Measurements from ENCODE around the gene PCNT.

PCNT gene

GRCh38 chr21:46390603-46391545 is 66.9 kb downstream of the PCNT start:
- H3K36me3 ChIP-seq (ENCODE audit: control insufficient read depth in 2 of 2, insufficient read depth in 2 of 2, low read length in 2 of 2): peaks cover 24 to 32% of the 10 kb centered on the region in 2 donors
- H3K27ac ChIP-seq (ENCODE audit: low read depth in 2 of 2, low read length in 2 of 2): no peak overlapping the region

GRCh38 chr21:46391773-46392172 is 67.8 kb downstream of the PCNT start:
- Histone ChIP-seq H3K27me3 (ENCODE audit: control insufficient read depth in 2 of 2, insufficient read depth in 2 of 2, low read length in 2 of 2) (no peaks in the 10 kb centered on the region), H3K27ac (ENCODE audit: low read depth in 2 of 2, low read length in 2 of 2) (no peak overlapping the region), H3K4me1 (ENCODE audit: control insufficient read depth in 2 of 2, insufficient read depth in 2 of 2, low read length in 2 of 2) (no peaks in the 10 kb centered on the region), H3K9me3 (ENCODE audit: control insufficient read depth in 2 of 2, low read length in 2 of 2) (no peaks in the 10 kb centered on the region), H3K9ac (ENCODE audit: low read depth in 1 of 2, low read length in 2 of 2) (no peak overlapping the region), H3K36me3 (ENCODE audit: control insufficient read depth in 2 of 2, insufficient read depth in 2 of 2, low read length in 2 of 2) (peaks cover 17 to 32% of the 10 kb centered on the region in 2 donors), H3K4me3 (ENCODE audit: low read length in 2 of 2) (no peak overlapping the region)

More at GRCh38 chr21:46390603-46391545, 66.9 kb downstream of the PCNT start:
- no peaks in the 10 kb centered on the region for H3K27me3 ChIP-seq (ENCODE audit: control insufficient read depth in 2 of 2, insufficient read depth in 2 of 2, low read length in 2 of 2)
- H3K9ac ChIP-seq (ENCODE audit: low read depth in 1 of 2, low read length in 2 of 2): no peak overlapping the region
- no peaks in the 10 kb centered on the region for H3K9me3 ChIP-seq (ENCODE audit: control insufficient read depth in 2 of 2, low read length in 2 of 2)
- H3K4me1 ChIP-seq (ENCODE audit: control insufficient read depth in 2 of 2, insufficient read depth in 2 of 2, low read length in 2 of 2): no peaks in the 10 kb centered on the region
- no peak overlapping the region for H3K4me3 ChIP-seq (ENCODE audit: low read length in 2 of 2)

GRCh38 chr21:46392921-46393320 is 69.0 kb downstream of the PCNT start:
- peaks cover 27 to 39% of the 10 kb centered on the region in 2 donors for H3K36me3 ChIP-seq (ENCODE audit: control insufficient read depth in 2 of 2, insufficient read depth in 2 of 2, low read length in 2 of 2)
- H3K27me3 ChIP-seq (ENCODE audit: control insufficient read depth in 2 of 2, insufficient read depth in 2 of 2, low read length in 2 of 2): no peaks in the 10 kb centered on the region
- no peaks in the 10 kb centered on the region for H3K4me1 ChIP-seq (ENCODE audit: control insufficient read depth in 2 of 2, insufficient read depth in 2 of 2, low read length in 2 of 2)
- H3K9ac ChIP-seq (ENCODE audit: low read depth in 1 of 2, low read length in 2 of 2): no peak overlapping the region
- H3K4me3 ChIP-seq (ENCODE audit: low read length in 2 of 2): no peak overlapping the region
- H3K9me3 ChIP-seq (ENCODE audit: control insufficient read depth in 2 of 2, low read length in 2 of 2): no peaks in the 10 kb centered on the region
- H3K27ac ChIP-seq (ENCODE audit: low read depth in 2 of 2, low read length in 2 of 2): no peak overlapping the region

- H3K36me3 ChIP-seq (ENCODE audit: control insufficient read depth in 2 of 2, insufficient read depth in 2 of 2, low read length in 2 of 2): peaks cover 29 to 35% of the 10 kb centered on the region in 2 donors
- H3K9me3 ChIP-seq (ENCODE audit: control insufficient read depth in 2 of 2, low read length in 2 of 2): no peaks in the 10 kb centered on the region
- H3K9ac ChIP-seq (ENCODE audit: low read depth in 1 of 2, low read length in 2 of 2): no peak overlapping the region
- H3K4me3 ChIP-seq (ENCODE audit: low read length in 2 of 2): no peak overlapping the region
- H3K4me1 ChIP-seq (ENCODE audit: control insufficient read depth in 2 of 2, insufficient read depth in 2 of 2, low read length in 2 of 2): no peaks in the 10 kb centered on the region
- no peaks in the 10 kb centered on the region for H3K27me3 ChIP-seq (ENCODE audit: control insufficient read depth in 2 of 2, insufficient read depth in 2 of 2, low read length in 2 of 2)
- no peak overlapping the region for H3K27ac ChIP-seq (ENCODE audit: low read depth in 2 of 2, low read length in 2 of 2)
Observed at GRCh38 chr21:46393451-46393940, 69.5 kb downstream of the PCNT start.

GRCh38 chr21:46393941-46394594 is 70.1 kb downstream of the PCNT start:
- Histone ChIP-seq H3K27ac (ENCODE audit: low read depth in 2 of 2, low read length in 2 of 2) (no peak overlapping the region), H3K36me3 (ENCODE audit: control insufficient read depth in 2 of 2, insufficient read depth in 2 of 2, low read length in 2 of 2) (peaks cover 28 to 33% of the 10 kb centered on the region in 2 donors), H3K9me3 (ENCODE audit: control insufficient read depth in 2 of 2, low read length in 2 of 2) (no peaks in the 10 kb centered on the region), H3K27me3 (ENCODE audit: control insufficient read depth in 2 of 2, insufficient read depth in 2 of 2, low read length in 2 of 2) (no peaks in the 10 kb centered on the region), H3K4me1 (ENCODE audit: control insufficient read depth in 2 of 2, insufficient read depth in 2 of 2, low read length in 2 of 2) (no peaks in the 10 kb centered on the region), H3K9ac (ENCODE audit: low read depth in 1 of 2, low read length in 2 of 2) (no peak overlapping the region), H3K4me3 (ENCODE audit: low read length in 2 of 2) (no peak overlapping the region)

- Histone ChIP-seq H3K9ac (ENCODE audit: low read depth in 1 of 2, low read length in 2 of 2) (no peak overlapping the region), H3K36me3 (ENCODE audit: control insufficient read depth in 2 of 2, insufficient read depth in 2 of 2, low read length in 2 of 2) (peaks cover 28 to 32% of the 10 kb centered on the region in 2 donors), H3K27me3 (ENCODE audit: control insufficient read depth in 2 of 2, insufficient read depth in 2 of 2, low read length in 2 of 2) (no peaks in the 10 kb centered on the region), H3K4me1 (ENCODE audit: control insufficient read depth in 2 of 2, insufficient read depth in 2 of 2, low read length in 2 of 2) (no peaks in the 10 kb centered on the region), H3K9me3 (ENCODE audit: control insufficient read depth in 2 of 2, low read length in 2 of 2) (no peaks in the 10 kb centered on the region), H3K27ac (ENCODE audit: low read depth in 2 of 2, low read length in 2 of 2) (no peak overlapping the region), H3K4me3 (ENCODE audit: low read length in 2 of 2) (no peak overlapping the region)
Observed at GRCh38 chr21:46394595-46395104, 70.7 kb downstream of the PCNT start.

- Histone ChIP-seq H3K36me3 (ENCODE audit: control insufficient read depth in 2 of 2, insufficient read depth in 2 of 2, low read length in 2 of 2) (peaks cover 21 to 38% of the 10 kb centered on the region in 2 donors), H3K27ac (ENCODE audit: low read depth in 2 of 2, low read length in 2 of 2) (no peak overlapping the region), H3K4me3 (ENCODE audit: low read length in 2 of 2) (no peak overlapping the region)
Observed at GRCh38 chr21:46397211-46397905, 73.4 kb downstream of the PCNT start.

GRCh38 chr21:46397993-46398392 is 74.0 kb downstream of the PCNT start:
- Histone ChIP-seq H3K9me3 (ENCODE audit: control insufficient read depth in 2 of 2, low read length in 2 of 2) (no peaks in the 10 kb centered on the region), H3K9ac (ENCODE audit: low read depth in 1 of 2, low read length in 2 of 2) (no peak overlapping the region), H3K4me3 (ENCODE audit: low read length in 2 of 2) (no peak overlapping the region), H3K27ac (ENCODE audit: low read depth in 2 of 2, low read length in 2 of 2) (no peak overlapping the region), H3K36me3 (ENCODE audit: control insufficient read depth in 2 of 2, insufficient read depth in 2 of 2, low read length in 2 of 2) (peaks cover 27 to 39% of the 10 kb centered on the region in 2 donors), H3K4me1 (ENCODE audit: control insufficient read depth in 2 of 2, insufficient read depth in 2 of 2, low read length in 2 of 2) (no peaks in the 10 kb centered on the region), H3K27me3 (ENCODE audit: control insufficient read depth in 2 of 2, insufficient read depth in 2 of 2, low read length in 2 of 2) (no peaks in the 10 kb centered on the region)

More at GRCh38 chr21:46397211-46397905, 73.4 kb downstream of the PCNT start:
- H3K27me3 ChIP-seq (ENCODE audit: control insufficient read depth in 2 of 2, insufficient read depth in 2 of 2, low read length in 2 of 2): no peaks in the 10 kb centered on the region
- H3K9ac ChIP-seq (ENCODE audit: low read depth in 1 of 2, low read length in 2 of 2): no peak overlapping the region
- no peaks in the 10 kb centered on the region for H3K4me1 ChIP-seq (ENCODE audit: control insufficient read depth in 2 of 2, insufficient read depth in 2 of 2, low read length in 2 of 2)
- H3K9me3 ChIP-seq (ENCODE audit: control insufficient read depth in 2 of 2, low read length in 2 of 2): no peaks in the 10 kb centered on the region

GRCh38 chr21:46399129-46399528 is 75.2 kb downstream of the PCNT start:
- H3K9ac ChIP-seq (ENCODE audit: low read depth in 1 of 2, low read length in 2 of 2): no peak overlapping the region
- peaks cover 34 to 39% of the 10 kb centered on the region in 2 donors for H3K36me3 ChIP-seq (ENCODE audit: control insufficient read depth in 2 of 2, insufficient read depth in 2 of 2, low read length in 2 of 2)
- H3K27ac ChIP-seq (ENCODE audit: low read depth in 2 of 2, low read length in 2 of 2): no peak overlapping the region
- H3K9me3 ChIP-seq (ENCODE audit: control insufficient read depth in 2 of 2, low read length in 2 of 2): no peaks in the 10 kb centered on the region
- H3K4me3 ChIP-seq (ENCODE audit: low read length in 2 of 2): no peak overlapping the region
- H3K4me1 ChIP-seq (ENCODE audit: control insufficient read depth in 2 of 2, insufficient read depth in 2 of 2, low read length in 2 of 2): no peaks in the 10 kb centered on the region
- no peaks in the 10 kb centered on the region for H3K27me3 ChIP-seq (ENCODE audit: control insufficient read depth in 2 of 2, insufficient read depth in 2 of 2, low read length in 2 of 2)

Data from mucosa of rectum (tissue), 2 donors.